Transverse colon (tissue), 4 donors: ENCODE results near the gene SCAI.

ENCODE experiments used
- EP300 ChIP-seq: sonication (generic); formaldehyde crosslinking; IDR thresholded peaks from one replicate; pipeline ENCODE4 v1.6.1; 2017; ENCODE audit warnings: antibody characterized with exemption, low read depth
- POLR2A ChIP-seq: fragments of 450-650 bp; IDR thresholded peaks from one replicate; pipeline ENCODE4 v1.6.1; 2016; ENCODE audit warnings: antibody characterized with exemption, mild to moderate bottlenecking, moderate library complexity
- POLR2AphosphoS5 ChIP-seq, 3 donors: sonication (generic); formaldehyde crosslinking; IDR thresholded peaks; one replicate each; pipeline ENCODE4 v1.6.1; 2016; ENCODE audit warnings: antibody characterized with exemption in 3 of 3
- TF ChIP-seq, protein P1 (sequence below), 5 experiments: fragments of 200-600 bp in 3 of 5; fragments of 450-650 bp in 2 of 5; sonication (generic) in 3 of 5; IDR thresholded peaks; 1 replicate in 2 of 5; 2 replicates in 3 of 5; pipeline ENCODE4 v1.5.1; 2016 to 2017; ENCODE audit warnings: antibody characterized with exemption in 5 of 5, inconsistent platforms in 3 of 5, mild to moderate bottlenecking in 2 of 5, moderate library complexity in 1 of 5

DNA sequence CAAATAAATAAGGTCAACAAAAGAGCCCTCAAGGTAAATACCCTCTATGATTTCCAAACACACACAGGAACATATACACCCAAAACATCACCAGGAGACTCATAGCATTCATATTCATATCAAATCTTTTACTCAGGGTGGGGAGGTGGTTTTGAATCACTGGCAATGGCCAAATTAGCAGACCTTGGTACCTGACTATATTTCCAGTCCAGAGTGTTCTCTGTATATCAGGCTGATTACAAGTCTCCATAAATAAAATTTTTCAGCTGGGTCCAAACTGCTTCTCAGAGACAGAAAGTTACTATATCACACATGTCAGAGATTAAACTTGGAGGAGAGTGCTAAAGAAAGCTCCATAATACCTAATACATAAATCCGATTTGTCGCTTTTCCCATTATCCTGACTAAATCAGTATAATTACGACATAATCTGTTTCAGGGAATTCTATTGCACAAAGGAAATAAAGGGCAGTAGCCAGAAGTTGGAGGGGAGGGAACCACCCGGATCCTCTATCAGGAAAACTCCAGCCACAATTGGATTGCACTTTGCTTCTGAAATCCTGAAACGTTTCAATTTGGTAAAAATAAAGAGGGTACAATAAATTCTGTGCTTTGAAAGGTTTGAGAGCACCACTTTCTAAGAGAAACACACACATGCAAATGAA is 195.5 kb downstream of the SCAI start:
- TF ChIP-seq, protein P1, sequence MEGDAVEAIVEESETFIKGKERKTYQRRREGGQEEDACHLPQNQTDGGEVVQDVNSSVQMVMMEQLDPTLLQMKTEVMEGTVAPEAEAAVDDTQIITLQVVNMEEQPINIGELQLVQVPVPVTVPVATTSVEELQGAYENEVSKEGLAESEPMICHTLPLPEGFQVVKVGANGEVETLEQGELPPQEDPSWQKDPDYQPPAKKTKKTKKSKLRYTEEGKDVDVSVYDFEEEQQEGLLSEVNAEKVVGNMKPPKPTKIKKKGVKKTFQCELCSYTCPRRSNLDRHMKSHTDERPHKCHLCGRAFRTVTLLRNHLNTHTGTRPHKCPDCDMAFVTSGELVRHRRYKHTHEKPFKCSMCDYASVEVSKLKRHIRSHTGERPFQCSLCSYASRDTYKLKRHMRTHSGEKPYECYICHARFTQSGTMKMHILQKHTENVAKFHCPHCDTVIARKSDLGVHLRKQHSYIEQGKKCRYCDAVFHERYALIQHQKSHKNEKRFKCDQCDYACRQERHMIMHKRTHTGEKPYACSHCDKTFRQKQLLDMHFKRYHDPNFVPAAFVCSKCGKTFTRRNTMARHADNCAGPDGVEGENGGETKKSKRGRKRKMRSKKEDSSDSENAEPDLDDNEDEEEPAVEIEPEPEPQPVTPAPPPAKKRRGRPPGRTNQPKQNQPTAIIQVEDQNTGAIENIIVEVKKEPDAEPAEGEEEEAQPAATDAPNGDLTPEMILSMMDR (IDR thresholded peaks at IDR 0.05): no peak
- TF ChIP-seq POLR2AphosphoS5 (IDR thresholded peaks at IDR 0.05) (no peak), POLR2A (no peak), EP300 (no peak)
